ENCODE measurements around the gene KRT73. TPM values are rescaled to one million over a fixed set of nuclear protein-coding genes. Genes with fewer than 3 reads are reported as not detected.

Gene KRT73
- polyA plus RNA-seq, 1 experiment = not detected

DNA sequence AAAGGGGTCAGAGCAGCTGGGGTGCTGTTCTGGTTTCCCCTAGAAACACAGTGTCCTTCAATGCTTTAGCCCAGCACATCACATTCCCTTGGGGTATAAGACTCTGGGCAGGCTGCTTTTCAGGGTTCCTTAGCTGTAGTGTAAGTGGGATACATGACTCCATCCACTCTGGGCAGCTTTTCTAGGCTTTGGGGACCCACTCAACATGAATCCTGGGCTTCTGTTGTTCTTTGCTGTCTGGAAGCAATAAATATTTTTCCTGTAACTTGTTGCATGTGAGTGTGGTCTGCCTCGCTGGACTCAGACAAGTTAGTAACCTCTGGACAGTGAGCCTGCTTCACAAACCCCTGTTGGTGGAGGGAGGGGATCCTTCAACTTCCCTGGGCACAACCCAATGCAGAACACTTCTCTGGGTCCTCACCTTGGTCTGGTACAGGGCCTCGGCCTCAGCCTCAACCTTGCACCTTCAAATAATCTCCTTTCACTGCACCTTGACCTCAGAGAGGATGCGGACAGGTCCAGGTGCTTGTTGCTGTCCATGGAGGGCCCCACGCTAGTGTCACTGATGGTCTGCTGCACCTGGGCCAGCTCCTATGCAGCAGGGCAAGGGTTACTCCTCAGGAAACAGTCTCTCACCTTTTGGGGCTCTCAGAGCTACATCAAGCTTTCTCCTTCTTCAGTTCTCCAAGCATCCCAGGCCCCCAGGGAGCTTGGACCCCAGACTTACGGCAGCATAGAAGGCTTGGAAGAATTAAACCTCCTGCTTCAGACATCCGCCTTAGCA is 13.5 kb upstream of the KRT73 start:
- CTCF ChIA-PET = no interaction called here
- TF ChIP-seq, protein P1, sequence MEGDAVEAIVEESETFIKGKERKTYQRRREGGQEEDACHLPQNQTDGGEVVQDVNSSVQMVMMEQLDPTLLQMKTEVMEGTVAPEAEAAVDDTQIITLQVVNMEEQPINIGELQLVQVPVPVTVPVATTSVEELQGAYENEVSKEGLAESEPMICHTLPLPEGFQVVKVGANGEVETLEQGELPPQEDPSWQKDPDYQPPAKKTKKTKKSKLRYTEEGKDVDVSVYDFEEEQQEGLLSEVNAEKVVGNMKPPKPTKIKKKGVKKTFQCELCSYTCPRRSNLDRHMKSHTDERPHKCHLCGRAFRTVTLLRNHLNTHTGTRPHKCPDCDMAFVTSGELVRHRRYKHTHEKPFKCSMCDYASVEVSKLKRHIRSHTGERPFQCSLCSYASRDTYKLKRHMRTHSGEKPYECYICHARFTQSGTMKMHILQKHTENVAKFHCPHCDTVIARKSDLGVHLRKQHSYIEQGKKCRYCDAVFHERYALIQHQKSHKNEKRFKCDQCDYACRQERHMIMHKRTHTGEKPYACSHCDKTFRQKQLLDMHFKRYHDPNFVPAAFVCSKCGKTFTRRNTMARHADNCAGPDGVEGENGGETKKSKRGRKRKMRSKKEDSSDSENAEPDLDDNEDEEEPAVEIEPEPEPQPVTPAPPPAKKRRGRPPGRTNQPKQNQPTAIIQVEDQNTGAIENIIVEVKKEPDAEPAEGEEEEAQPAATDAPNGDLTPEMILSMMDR (IDR thresholded peaks at IDR 0.05; ENCODE audit: low read depth, low read length) = no peak
- POLR2A ChIA-PET = no interaction called here

GRCh38 chr12:52631264-52631663 is 12.9 kb upstream of the KRT73 start:
- no peak for DNase-seq (ENCODE audit: low read depth, low spot score)
- TF ChIP-seq, protein P1 (IDR thresholded peaks at IDR 0.05; ENCODE audit: low read depth, low read length) = no peak
- H3K9me3 ChIP-seq (ENCODE audit: control insufficient read depth, insufficient read depth, low read length) = no peaks in the 10 kb centered on the region
- no peak overlapping the region for H3K27ac ChIP-seq (ENCODE audit: low read depth, low read length)
- ChIA-PET POLR2A (no interaction called here), CTCF (no interaction called here)
- no peak overlapping the region for H3K4me3 ChIP-seq (ENCODE audit: low read depth, low read length)
- H3K27me3 ChIP-seq (ENCODE audit: control insufficient read depth, insufficient read depth, low read length) = peaks cover 9% of the 10 kb centered on the region

More for the DNA sequence above, 13.5 kb upstream of the KRT73 start:
- Histone ChIP-seq H3K9me3 (ENCODE audit: control insufficient read depth, insufficient read depth, low read length) (no peaks in the 10 kb centered on the region), H3K27me3 (ENCODE audit: control insufficient read depth, insufficient read depth, low read length) (peaks cover 7% of the 10 kb centered on the region), H3K27ac (ENCODE audit: low read depth, low read length) (no peak overlapping the region), H3K4me3 (ENCODE audit: low read depth, low read length) (no peak overlapping the region)
- no peak for DNase-seq (ENCODE audit: low read depth, low spot score)

GRCh38 chr12:52630599-52631200 is 12.3 kb upstream of the KRT73 start:
- Histone ChIP-seq H3K4me3 (ENCODE audit: low read depth, low read length) (no peak overlapping the region), H3K27me3 (ENCODE audit: control insufficient read depth, insufficient read depth, low read length) (peaks cover 11% of the 10 kb centered on the region)
- CTCF ChIA-PET = no interaction called here

GRCh38 chr12:52630008-52630500 is 11.7 kb upstream of the KRT73 start:
- CTCF ChIA-PET = no interaction called here
- no peak overlapping the region for H3K27ac ChIP-seq (ENCODE audit: low read depth, low read length)
- POLR2A ChIA-PET = no interaction called here
- H3K9me3 ChIP-seq (ENCODE audit: control insufficient read depth, insufficient read depth, low read length) = no peaks in the 10 kb centered on the region
- no peak overlapping the region for H3K4me3 ChIP-seq (ENCODE audit: low read depth, low read length)
- TF ChIP-seq, protein P1 (IDR thresholded peaks at IDR 0.05; ENCODE audit: low read depth, low read length) = no peak
- peaks cover 11% of the 10 kb centered on the region for H3K27me3 ChIP-seq (ENCODE audit: control insufficient read depth, insufficient read depth, low read length)
- no peak for DNase-seq (ENCODE audit: low read depth, low spot score)

More at GRCh38 chr12:52630599-52631200, 12.3 kb upstream of the KRT73 start:
- no peaks in the 10 kb centered on the region for H3K9me3 ChIP-seq (ENCODE audit: control insufficient read depth, insufficient read depth, low read length)
- POLR2A ChIA-PET = no interaction called here
- TF ChIP-seq, protein P1 (IDR thresholded peaks at IDR 0.05; ENCODE audit: low read depth, low read length) = no peak
- DNase-seq (ENCODE audit: low read depth, low spot score) = no peak
- no peak overlapping the region for H3K27ac ChIP-seq (ENCODE audit: low read depth, low read length)
